Pulmonary artery endothelial cell (primary cell): ENCODE results near the gene KLHL40. TPM values are rescaled to one million over a fixed set of nuclear protein-coding genes. Genes with fewer than 3 reads are reported as not detected.

Source experiments
- DNase-seq: peaks from one replicate; pipeline ENCODE4 v3.0.0-alpha.2; 2011; ENCODE audit warnings: low read depth, low spot score
- total RNA-seq: library from RNA; depleted of rRNA; stranded (reverse); fragments of >200 nt; gene quantifications from 2 replicates; pipeline ENCODE4 v1.2.3, GENCODE V29; 2014

The KLHL40 gene
- total RNA-seq, 1 donor from 2014 or later, result not detected

- DNase-seq, result no peak
Measured at GRCh38 chr3:42670051-42670576, 15.2 kb upstream of the KLHL40 start.

DNA sequence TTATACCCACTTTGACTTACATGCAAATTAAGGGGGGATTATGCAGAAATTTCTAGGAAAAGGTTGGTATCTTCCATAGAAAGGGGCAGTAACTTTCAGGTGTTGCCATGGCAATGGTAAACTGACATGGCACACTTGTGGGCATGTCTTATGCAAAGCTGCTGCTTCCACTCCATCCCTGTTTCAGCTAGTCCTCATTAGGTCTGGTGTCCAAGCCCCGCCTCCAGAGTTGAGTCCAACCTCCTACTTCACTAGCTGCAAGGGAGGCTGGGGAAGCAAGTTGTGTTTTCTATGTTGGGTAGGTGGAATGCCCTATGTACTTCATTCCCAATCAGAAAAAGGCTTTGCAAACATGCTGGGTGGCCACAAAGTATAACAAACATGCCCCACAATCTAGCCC, 14.7 kb upstream of the KLHL40 start:
- no peak for DNase-seq

DNA sequence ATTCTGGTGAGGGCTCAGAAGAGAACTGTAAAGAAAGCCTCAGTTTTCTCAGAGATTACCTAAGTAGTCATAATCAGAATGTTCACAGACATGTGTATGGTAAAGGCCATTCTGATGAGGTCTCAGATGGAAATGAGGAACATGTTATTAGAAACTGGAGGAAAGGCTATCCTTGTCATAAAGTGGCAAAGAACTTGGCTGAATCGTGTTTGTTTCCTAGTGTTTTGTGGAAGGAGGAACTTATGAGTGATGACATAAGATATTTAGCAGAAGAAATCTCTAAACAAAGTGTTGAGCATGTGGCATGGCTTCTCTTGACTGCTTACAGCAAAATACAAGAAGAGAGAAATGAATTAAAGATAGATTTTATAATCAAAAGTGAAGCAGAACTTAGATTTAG, 12.8 kb upstream of the KLHL40 start:
- DNase-seq, result no peak

DNA sequence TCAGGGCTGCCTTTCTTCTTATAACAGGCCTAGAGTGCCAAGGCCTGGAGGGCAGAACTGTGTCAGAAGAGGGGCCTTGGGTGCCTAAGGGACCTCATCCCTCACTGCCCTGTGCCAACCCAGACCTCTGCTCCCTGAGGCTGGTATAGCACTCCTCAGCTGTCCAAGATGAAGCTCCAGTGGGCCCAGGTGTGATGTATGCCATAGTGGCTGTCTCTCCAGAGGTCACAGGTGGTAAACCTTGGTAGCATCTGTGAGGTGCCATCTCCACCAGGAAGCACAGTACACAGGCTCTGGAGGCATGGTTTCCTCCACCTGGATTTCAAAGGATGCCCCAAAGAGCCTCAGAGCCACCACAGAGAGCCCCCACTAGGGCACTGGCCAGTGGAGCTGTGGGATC, 12.3 kb upstream of the KLHL40 start:
- no peak for DNase-seq

DNA sequence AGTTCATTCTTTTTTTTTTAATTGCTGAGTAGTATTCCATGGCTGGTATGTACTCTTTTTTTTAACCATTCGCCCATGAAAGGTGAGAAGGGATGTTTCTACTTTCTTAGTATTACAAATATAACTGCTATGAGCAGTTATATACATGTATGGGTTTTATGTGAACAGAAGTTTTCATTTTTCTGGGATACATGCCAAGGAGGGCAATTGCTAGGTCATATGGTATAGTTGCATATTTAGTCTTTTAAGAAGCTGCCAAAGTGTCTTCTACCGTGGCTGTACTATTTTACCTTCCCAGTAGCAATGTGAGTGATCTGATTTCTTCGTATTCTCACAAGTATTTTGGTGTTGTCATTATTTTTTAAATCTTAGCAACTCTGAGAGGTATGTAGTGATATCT, 11.2 kb upstream of the KLHL40 start:
- DNase-seq, result no peak

- no peak for DNase-seq
Measured at GRCh38 chr3:42675909-42676308, 9.4 kb upstream of the KLHL40 start.

GRCh38 chr3:42678447-42678846, 6.9 kb upstream of the KLHL40 start:
- no peak for DNase-seq

- no peak for DNase-seq
Measured at GRCh38 chr3:42680271-42680670, 5.1 kb upstream of the KLHL40 start.

GRCh38 chr3:42680806-42681205, 4.5 kb upstream of the KLHL40 start:
- no peak for DNase-seq

DNA sequence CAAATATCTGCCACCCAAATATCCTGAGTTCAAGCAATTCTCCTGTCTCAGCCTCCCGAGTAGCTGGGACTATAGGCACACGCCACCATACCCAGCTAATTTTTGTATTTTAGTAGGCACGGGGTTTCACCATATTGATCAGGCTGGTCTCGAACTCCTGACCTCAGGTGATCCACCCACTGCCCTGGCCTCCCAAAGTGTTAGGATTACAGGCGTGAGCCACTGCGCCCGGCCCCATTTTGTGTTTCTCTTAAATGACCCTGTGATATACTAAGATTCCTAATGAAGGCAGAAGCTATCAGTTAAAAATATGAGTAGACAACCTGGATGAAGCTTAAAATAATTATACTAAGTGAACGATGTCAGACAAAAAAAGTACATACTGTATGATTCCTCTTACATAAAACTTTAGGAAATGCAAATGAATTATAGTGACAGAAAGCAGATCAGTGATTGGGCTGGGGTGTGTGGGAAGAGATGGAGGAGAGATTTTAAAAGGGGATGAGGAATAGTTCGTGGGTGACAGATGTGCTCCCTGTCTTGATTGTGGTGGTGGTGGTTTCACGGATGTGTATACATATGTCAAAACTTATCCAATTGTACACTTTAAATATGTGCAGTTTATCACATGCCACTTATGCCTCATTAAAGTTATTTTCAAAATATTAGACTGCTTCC, 3.8 kb upstream of the KLHL40 start:
- no peak for DNase-seq

DNA sequence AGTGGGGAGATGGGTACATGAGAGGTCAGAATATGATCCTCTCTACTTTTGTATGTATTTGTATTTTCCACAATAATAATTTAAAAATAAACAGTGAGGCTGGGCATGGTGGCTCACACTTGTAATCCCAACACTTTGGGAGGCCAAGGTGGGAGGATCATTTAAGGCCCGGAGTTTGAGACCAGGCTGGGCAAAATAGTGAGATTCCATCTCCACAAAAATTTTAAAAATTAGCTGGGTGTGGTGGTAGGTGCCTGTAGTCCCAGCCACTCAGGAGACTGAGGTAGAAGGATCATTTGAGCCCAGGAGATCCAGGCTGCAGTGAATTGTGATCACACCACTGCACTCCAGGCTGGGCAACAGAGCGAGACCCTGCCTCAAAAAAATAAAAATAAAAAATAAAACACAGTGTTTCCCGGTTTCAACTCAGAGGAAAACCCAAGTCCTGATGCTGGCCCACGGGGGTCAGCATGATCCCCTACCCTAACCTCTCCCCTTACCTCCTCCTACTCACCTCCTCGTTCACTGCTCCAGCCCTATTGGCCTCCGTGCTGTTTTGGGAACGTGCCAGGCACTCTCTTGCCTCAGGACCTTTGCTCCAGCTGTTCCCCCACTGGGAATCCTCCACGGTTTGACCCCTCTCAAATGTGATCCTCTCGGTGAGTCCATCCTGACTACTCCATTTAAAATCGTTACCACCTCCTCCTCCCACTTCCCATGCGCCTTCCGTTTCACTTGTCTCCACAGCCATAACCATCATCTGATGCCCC, 2.9 kb upstream of the KLHL40 start:
- no peak for DNase-seq

DNA sequence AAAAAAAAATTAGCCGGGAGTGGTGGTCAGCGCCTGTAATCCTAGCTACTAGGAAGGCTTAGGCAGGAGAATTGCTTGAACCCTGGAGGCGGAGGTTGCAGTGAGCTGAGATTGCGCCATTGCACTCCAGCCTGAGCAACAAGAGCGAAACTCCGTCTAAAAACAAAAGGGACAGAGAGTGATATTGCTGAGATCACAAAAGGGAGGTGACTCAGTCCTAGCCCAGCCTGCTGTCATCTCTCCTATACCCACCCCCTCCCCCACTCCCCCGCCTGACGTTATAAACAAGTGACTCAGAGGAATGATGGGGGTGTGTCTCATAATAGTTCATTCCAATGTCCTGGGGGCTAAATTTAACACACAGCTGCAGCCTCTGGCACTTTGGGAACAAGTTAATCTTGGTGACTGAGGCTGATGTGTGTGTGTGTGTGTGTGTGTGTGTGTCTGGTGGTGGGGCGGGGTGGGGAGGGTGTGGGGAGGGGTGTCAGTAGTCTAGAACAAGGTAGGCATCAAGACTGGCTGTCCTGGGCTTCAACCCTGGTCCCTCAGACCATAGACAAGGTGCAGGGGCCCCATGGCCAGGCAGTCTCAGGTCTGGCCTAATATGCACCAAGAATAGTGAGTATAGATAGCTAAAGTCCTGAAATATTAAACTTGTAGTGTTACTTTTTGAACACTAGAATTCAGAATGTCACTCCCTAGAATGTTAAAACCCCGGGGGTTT, 1.3 kb upstream of the KLHL40 start:
- DNase-seq, result peak; percentile 32

DNA sequence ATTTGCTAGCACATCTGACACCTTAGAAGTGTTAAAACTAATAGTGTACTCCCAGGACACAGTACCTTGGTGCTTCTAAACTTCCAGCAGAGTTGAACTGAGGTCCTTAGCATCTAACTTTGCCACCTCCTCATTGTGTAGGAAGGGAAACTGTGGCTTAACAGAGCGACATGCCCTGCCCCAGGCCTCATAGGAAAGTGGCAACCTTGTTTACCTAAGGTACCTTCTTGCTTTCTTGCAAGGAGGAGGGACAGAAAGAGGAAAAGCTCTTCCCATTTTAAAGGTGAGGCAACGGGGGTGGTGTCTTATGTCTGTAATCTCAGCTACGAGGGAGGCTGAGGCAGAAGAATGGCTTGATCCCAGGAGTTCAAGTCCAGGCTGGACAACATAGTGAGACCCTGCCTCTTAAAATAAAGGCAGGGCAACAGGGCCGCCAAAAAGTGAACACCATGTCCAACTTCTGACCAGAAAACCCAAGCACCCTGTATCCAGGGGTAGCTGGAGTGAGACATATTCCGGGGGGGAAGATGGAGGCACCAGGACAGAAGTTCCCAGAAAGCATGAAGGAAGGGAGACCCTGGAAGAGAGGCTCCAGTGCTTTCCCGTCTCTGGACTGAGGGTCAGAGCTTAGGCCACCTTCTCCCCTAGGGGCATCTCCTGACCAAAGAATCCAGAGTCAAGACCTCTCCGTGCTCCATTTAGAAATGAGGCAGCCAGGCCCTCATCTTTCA, 540 bp upstream of the KLHL40 start:
- no peak for DNase-seq

- DNase-seq, result no peak
Measured at GRCh38 chr3:42685891-42686820, 819 bp downstream of the KLHL40 start.

DNA sequence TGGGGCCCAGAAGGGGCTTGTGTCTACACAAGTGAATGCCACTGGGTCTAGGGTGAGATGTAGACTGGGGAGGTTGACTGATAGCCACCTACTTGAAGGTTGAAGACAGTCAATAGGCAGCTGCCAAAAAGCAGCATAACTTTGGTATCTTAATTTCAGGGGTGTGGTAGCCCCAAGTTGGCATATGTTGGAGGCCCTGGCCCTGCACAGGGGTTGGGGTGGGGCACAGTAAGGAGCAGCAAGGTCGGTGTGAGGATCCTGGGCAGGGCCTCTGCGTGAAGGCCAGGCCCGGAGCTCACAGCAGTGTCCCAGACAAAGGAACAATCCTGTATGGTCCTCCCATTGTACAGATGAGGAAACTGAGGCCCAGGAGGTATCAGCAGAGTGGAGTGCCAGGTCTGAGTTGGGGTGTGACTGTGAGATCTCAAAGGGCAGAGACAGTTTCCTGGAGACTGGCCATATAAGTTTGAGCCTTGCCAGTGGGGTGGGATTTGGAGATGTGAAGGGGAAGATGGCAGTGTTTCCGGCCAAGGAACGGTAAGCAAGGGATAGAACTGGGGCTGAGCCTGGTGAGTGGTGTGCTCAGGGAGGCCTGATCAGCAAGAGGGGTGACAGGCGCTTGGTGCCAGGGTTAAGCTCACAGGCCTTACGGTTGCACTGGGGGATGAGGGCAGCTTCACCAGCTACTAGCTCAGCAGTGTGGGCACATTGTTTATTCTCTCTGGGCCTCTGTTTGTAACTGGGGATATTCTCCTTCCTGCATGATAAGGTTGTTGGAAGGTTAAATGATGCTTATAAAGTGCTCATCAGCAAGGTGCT, 1.7 kb downstream of the KLHL40 start:
- DNase-seq, result no peak

DNA sequence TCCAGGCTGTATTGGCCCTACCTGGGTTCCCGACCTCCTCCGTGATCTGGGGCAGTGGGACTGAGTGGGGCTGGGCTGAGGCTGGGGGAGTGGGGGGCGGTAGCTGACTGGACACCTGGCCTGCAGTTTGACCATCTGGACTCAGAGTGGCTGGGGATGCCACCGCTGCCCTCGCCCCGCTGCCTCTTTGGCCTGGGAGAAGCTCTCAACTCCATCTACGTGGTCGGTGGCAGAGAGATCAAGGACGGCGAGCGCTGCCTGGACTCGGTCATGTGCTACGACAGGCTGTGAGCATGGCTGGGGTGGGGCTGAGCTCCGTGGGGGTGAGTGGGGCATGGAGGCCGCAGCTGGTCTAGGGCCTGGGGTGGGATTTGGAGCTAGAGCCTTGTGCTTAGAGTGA, 2.7 kb downstream of the KLHL40 start:
- DNase-seq, result no peak

GRCh38 chr3:42688487-42689420, 3.4 kb downstream of the KLHL40 start:
- no peak for DNase-seq

GRCh38 chr3:42689421-42690014, 4.2 kb downstream of the KLHL40 start:
- DNase-seq, result no peak
